Panc1 (cell line): ENCODE measurements around the gene NEK2.

ENCODE experiments used
- TF ChIP-seq, protein P1 (sequence below), 2 experiments: IDR thresholded peaks; 2 replicates each; pipeline ENCODE4 v1.6.1; 2011 to 2012; ENCODE audit warnings: low read depth in 2 of 2, control low read depth in 1 of 2, low read length in 1 of 2, mild to moderate bottlenecking in 1 of 2, moderate library complexity in 1 of 2; ENCODE audit not compliant: insufficient read depth in 1 of 2
- TF ChIP-seq, protein P2 (sequence below): fragments of 450-650 bp; IDR thresholded peaks from 2 replicates; pipeline ENCODE4 v1.5.1; 2017; ENCODE audit warnings: mild to moderate bottlenecking

DNA sequence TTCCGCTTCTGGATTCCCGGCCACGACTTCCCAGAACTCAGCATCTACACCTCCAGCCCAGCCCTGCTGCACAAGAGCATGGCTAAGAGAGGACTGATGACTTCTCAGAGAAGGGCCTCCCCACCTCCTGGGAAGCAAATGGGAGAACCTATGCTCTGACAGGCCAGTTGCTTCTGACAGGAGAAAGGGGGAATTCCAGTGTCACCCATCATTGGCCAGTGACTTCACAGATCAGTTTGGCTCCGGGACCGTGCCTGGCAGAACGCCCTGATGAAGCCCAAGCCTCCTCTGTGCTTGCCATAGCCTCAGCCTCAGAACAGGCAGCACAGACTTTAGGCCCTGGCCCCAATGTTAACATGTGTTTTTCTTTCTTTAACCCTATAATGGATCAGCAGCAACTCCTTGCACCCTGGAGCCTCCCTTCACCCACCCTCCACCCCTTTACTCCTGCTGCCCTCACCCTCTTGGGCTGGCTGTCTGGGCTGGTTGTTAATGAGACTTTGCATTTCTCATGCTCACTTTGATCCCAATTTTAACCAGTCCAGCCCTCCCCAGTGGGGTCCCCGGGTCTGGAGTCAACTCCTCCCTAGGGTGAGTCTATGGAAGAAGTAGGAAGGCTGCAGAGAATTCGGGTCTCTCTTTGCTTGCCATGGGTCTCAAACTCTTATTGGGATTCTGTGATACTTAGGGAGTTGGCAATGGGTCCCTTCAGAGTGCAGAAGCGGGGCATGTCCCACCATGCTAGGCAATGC, 53.8 kb downstream of the NEK2 start:
- TF ChIP-seq, protein P1, sequence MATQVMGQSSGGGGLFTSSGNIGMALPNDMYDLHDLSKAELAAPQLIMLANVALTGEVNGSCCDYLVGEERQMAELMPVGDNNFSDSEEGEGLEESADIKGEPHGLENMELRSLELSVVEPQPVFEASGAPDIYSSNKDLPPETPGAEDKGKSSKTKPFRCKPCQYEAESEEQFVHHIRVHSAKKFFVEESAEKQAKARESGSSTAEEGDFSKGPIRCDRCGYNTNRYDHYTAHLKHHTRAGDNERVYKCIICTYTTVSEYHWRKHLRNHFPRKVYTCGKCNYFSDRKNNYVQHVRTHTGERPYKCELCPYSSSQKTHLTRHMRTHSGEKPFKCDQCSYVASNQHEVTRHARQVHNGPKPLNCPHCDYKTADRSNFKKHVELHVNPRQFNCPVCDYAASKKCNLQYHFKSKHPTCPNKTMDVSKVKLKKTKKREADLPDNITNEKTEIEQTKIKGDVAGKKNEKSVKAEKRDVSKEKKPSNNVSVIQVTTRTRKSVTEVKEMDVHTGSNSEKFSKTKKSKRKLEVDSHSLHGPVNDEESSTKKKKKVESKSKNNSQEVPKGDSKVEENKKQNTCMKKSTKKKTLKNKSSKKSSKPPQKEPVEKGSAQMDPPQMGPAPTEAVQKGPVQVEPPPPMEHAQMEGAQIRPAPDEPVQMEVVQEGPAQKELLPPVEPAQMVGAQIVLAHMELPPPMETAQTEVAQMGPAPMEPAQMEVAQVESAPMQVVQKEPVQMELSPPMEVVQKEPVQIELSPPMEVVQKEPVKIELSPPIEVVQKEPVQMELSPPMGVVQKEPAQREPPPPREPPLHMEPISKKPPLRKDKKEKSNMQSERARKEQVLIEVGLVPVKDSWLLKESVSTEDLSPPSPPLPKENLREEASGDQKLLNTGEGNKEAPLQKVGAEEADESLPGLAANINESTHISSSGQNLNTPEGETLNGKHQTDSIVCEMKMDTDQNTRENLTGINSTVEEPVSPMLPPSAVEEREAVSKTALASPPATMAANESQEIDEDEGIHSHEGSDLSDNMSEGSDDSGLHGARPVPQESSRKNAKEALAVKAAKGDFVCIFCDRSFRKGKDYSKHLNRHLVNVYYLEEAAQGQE (IDR thresholded peaks at IDR 0.05; ENCODE audit: insufficient read depth in 1 of 2, low read depth in 2 of 2, low read length in 1 of 2) = no peak
- TF ChIP-seq, protein P2, sequence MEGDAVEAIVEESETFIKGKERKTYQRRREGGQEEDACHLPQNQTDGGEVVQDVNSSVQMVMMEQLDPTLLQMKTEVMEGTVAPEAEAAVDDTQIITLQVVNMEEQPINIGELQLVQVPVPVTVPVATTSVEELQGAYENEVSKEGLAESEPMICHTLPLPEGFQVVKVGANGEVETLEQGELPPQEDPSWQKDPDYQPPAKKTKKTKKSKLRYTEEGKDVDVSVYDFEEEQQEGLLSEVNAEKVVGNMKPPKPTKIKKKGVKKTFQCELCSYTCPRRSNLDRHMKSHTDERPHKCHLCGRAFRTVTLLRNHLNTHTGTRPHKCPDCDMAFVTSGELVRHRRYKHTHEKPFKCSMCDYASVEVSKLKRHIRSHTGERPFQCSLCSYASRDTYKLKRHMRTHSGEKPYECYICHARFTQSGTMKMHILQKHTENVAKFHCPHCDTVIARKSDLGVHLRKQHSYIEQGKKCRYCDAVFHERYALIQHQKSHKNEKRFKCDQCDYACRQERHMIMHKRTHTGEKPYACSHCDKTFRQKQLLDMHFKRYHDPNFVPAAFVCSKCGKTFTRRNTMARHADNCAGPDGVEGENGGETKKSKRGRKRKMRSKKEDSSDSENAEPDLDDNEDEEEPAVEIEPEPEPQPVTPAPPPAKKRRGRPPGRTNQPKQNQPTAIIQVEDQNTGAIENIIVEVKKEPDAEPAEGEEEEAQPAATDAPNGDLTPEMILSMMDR = no peak
